RWPE2 (cell line): ENCODE results near the gene SPZ1.

Experiments
- ATAC-seq: fragments of 200-7000 bp; cut with Tn5 transposase; 3 replicates; pipeline ENCODE4 v1.9.1; 2021; ENCODE audit warnings: low read depth
- DNase-seq: peaks from one replicate; pipeline ENCODE4 v3.0.0-alpha.2; 2020; ENCODE audit warnings: low spot score
- H3K27ac ChIP-seq: fragments of 450-650 bp; 2 replicates; pipeline ENCODE4 v1.5.1; 2017; ENCODE audit warnings: mild to moderate bottlenecking; ENCODE audit not compliant: poor library complexity, severe bottlenecking
- H3K27me3 ChIP-seq: fragments of 250-450 bp; sonication (Bioruptor Pico); 2 replicates; pipeline ENCODE4 v1.5.1; 2021; ENCODE audit warnings: mild to moderate bottlenecking, moderate library complexity; ENCODE audit not compliant: insufficient read depth, poor library complexity, severe bottlenecking
- H3K36me3 ChIP-seq: fragments of 250-450 bp; sonication (Bioruptor Pico); 2 replicates; pipeline ENCODE4 v1.5.1; 2020; ENCODE audit warnings: low read depth, mild to moderate bottlenecking, moderate library complexity
- H3K4me1 ChIP-seq: fragments of 250-450 bp; sonication (Bioruptor Pico); 2 replicates; pipeline ENCODE4 v1.5.1; 2021; ENCODE audit warnings: mild to moderate bottlenecking, moderate library complexity; ENCODE audit not compliant: insufficient read depth, poor library complexity, severe bottlenecking
- H3K4me3 ChIP-seq: fragments of 250-450 bp; sonication (Bioruptor Pico); 2 replicates; pipeline ENCODE4 v1.5.1; 2021; ENCODE audit warnings: mild to moderate bottlenecking, moderate library complexity; ENCODE audit not compliant: severe bottlenecking
- H3K9me3 ChIP-seq: fragments of 250-450 bp; sonication (Bioruptor Pico); 2 replicates; pipeline ENCODE4 v1.5.1; 2021; ENCODE audit warnings: mild to moderate bottlenecking, moderate library complexity; ENCODE audit not compliant: severe bottlenecking
- CTCF ChIP-seq: fragments of 450-650 bp; IDR thresholded peaks from one replicate; pipeline ENCODE4 v1.5.1; 2017; ENCODE audit warnings: mild to moderate bottlenecking, moderate library complexity; ENCODE audit not compliant: poor library complexity, severe bottlenecking

Gene SPZ1

GRCh38 chr5:80324912-80325311, 5.1 kb downstream of the SPZ1 start:
- ATAC-seq = no peak
- Histone ChIP-seq H3K9me3 (no peaks in the 10 kb centered on the region), H3K36me3 (no peaks in the 10 kb centered on the region; the same call in 1 of the 2 replicates), H3K4me3 (no peak overlapping the region), H3K27me3 (peaks cover 7% of the 10 kb centered on the region), H3K27ac (no peak overlapping the region), H3K4me1 (no peaks in the 10 kb centered on the region)
- no peak for DNase-seq
- TF ChIP-seq CTCF = no peak

- Histone ChIP-seq H3K27ac (no peak overlapping the region), H3K4me3 (no peak overlapping the region), H3K4me1 (no peaks in the 10 kb centered on the region), H3K36me3 (no peaks in the 10 kb centered on the region; the same call in 1 of the 2 replicates), H3K9me3 (no peaks in the 10 kb centered on the region), H3K27me3 (peaks cover 5% of the 10 kb centered on the region)
- TF ChIP-seq CTCF = no peak
- DNase-seq (no peak), ATAC-seq (no peak)
Measured at GRCh38 chr5:80326468-80326867, 6.7 kb downstream of the SPZ1 start.

GRCh38 chr5:80337379-80337778, 17.6 kb downstream of the SPZ1 start:
- H3K36me3 ChIP-seq = no peaks in the 10 kb centered on the region
- no peaks in the 10 kb centered on the region for H3K27me3 ChIP-seq
- no peak overlapping the region for H3K4me3 ChIP-seq
- no peak for TF ChIP-seq CTCF
- ATAC-seq (no peak), DNase-seq (no peak)
- no peaks in the 10 kb centered on the region for H3K4me1 ChIP-seq
- no peaks in the 10 kb centered on the region for H3K9me3 ChIP-seq
- no peak overlapping the region for H3K27ac ChIP-seq

- Histone ChIP-seq H3K9me3 (no peaks in the 10 kb centered on the region), H3K36me3 (no peaks in the 10 kb centered on the region), H3K4me3 (no peak overlapping the region), H3K4me1 (no peaks in the 10 kb centered on the region), H3K27me3 (no peaks in the 10 kb centered on the region), H3K27ac (no peak overlapping the region)
- no peak for TF ChIP-seq CTCF
- ATAC-seq (no peak), DNase-seq (no peak)
Measured at GRCh38 chr5:80339116-80339515, 19.3 kb downstream of the SPZ1 start.

GRCh38 chr5:80341016-80341775, 21.4 kb downstream of the SPZ1 start:
- Histone ChIP-seq H3K36me3 (no peaks in the 10 kb centered on the region), H3K4me3 (no peak overlapping the region), H3K27ac (no peak overlapping the region), H3K27me3 (no peaks in the 10 kb centered on the region), H3K4me1 (no peaks in the 10 kb centered on the region), H3K9me3 (no peaks in the 10 kb centered on the region)
- TF ChIP-seq CTCF = no peak
- DNase-seq (no peak), ATAC-seq (no peak)
